ENCODE results near the gene GGTLC1. TPM values are rescaled to one million over a fixed set of nuclear protein-coding genes. Genes with fewer than 3 reads are reported as not detected.

The GGTLC1 gene
- total RNA-seq, 4 donors from 2014 or later, result not detected

- intact Hi-C loops (cut with DNase I; ENCODE audit: low total_unique reads), result no loop called here
- H3K4me3 ChIP-seq (ENCODE audit: low read depth, poor library complexity, severe bottlenecking), result no peak overlapping the region
- TF ChIP-seq POLR2A (IDR thresholded peaks at IDR 0.05), result no peak
- TF ChIP-seq CTCF (IDR thresholded peaks at IDR 0.05), result no peak
- DNase-seq (ENCODE audit: low spot score in 2 of 2), result no peak
- 90 to 91% methylated on average over 4 of the region's 4 CpGs for WGBS, 2 donors
Measured at GRCh38 chr20:24022621-24023180, 34.1 kb upstream of the GGTLC1 start.

- no peak for DNase-seq (ENCODE audit: low spot score in 2 of 2)
- no peak for TF ChIP-seq CTCF (IDR thresholded peaks at IDR 0.05)
- no peak for TF ChIP-seq POLR2A (IDR thresholded peaks at IDR 0.05)
- H3K4me3 ChIP-seq (ENCODE audit: low read depth, poor library complexity, severe bottlenecking), result no peak overlapping the region
- WGBS, 2 donors, result 25% methylated on average over 2 of the region's 2 CpGs; no CpG with 5 or more reads in 1 of the 2 donors
- intact Hi-C loops (cut with DNase I; ENCODE audit: low total_unique reads), result no loop called here
Measured at GRCh38 chr20:24018796-24019195, 30.2 kb upstream of the GGTLC1 start.

- H3K4me3 ChIP-seq (ENCODE audit: low read depth, poor library complexity, severe bottlenecking), result no peak overlapping the region
- TF ChIP-seq POLR2A (IDR thresholded peaks at IDR 0.05) (no peak), CTCF (IDR thresholded peaks at IDR 0.05) (no peak)
- DNase-seq (ENCODE audit: low spot score in 2 of 2), result no peak
- 16 to 24% methylated on average over 3 of the region's 3 CpGs for WGBS, 2 donors
- intact Hi-C loops (cut with DNase I; ENCODE audit: low total_unique reads), result no loop called here
Measured at GRCh38 chr20:24017458-24017755, 28.8 kb upstream of the GGTLC1 start.

GRCh38 chr20:24016607-24017457 is 28.3 kb upstream of the GGTLC1 start:
- WGBS, 2 donors, result 70 to 72% methylated on average over 8 of the region's 8 CpGs

GRCh38 chr20:24013953-24014352 is 25.4 kb upstream of the GGTLC1 start:
- H3K4me3 ChIP-seq (ENCODE audit: low read depth, poor library complexity, severe bottlenecking), result no peak overlapping the region
- WGBS, 2 donors, result 82% methylated on average over 3 of the region's 3 CpGs
- DNase-seq (ENCODE audit: low spot score in 2 of 2), result no peak
- intact Hi-C loops (cut with DNase I; ENCODE audit: low total_unique reads), result no loop called here
- TF ChIP-seq POLR2A (IDR thresholded peaks at IDR 0.05) (no peak), CTCF (IDR thresholded peaks at IDR 0.05) (no peak)

More at GRCh38 chr20:24016607-24017457, 28.3 kb upstream of the GGTLC1 start:
- no peak for DNase-seq (ENCODE audit: low spot score in 2 of 2)
- TF ChIP-seq CTCF (IDR thresholded peaks at IDR 0.05) (no peak), POLR2A (IDR thresholded peaks at IDR 0.05) (no peak)
- H3K4me3 ChIP-seq (ENCODE audit: low read depth, poor library complexity, severe bottlenecking), result no peak overlapping the region
- intact Hi-C loops (cut with DNase I; ENCODE audit: low total_unique reads), result no loop called here
